Activated T-helper 1 cell treated with anti-CD3 and anti-CD28 coated beads, Interleukin-12 subunit alpha, Interleukin-12 subunit beta, Interleukin-2, Interleukin-4 antibody, amounts not matched to agents 30 ng/mL and 10 ng/mL and 1 ng/mL, durations not matched to agents 14 hours and 24 hours and 36 hours (primary cell): Measurements from ENCODE around the gene SCN4A. TPM values are rescaled to one million over a fixed set of nuclear protein-coding genes. Genes with fewer than 3 reads are reported as not detected.

ENCODE experiments used
- DNase-seq: peaks from one replicate; pipeline ENCODE4 v3.0.0; 2021; ENCODE audit warnings: low spot score
- H3K27ac Mint-ChIP-seq: one replicate; pipeline ENCODE4 v1.8.0; 2021; ENCODE audit warnings: mild to moderate bottlenecking, mixed read lengths
- H3K27me3 Mint-ChIP-seq: one replicate; pipeline ENCODE4 v1.8.0; 2022; ENCODE audit warnings: mild to moderate bottlenecking, moderate library complexity, mixed read lengths; ENCODE audit not compliant: insufficient read depth
- H3K36me3 Mint-ChIP-seq: one replicate; pipeline ENCODE4 v1.8.0; 2021; ENCODE audit warnings: low read depth, mixed read lengths
- H3K4me1 Mint-ChIP-seq: one replicate; pipeline ENCODE4 v1.8.0; 2021; ENCODE audit warnings: low read depth, mixed read lengths
- H3K4me3 Mint-ChIP-seq: one replicate; pipeline ENCODE4 v1.8.0; 2021; ENCODE audit warnings: mild to moderate bottlenecking, moderate library complexity, mixed read lengths
- H3K9me3 Mint-ChIP-seq: one replicate; pipeline ENCODE4 v1.8.0; 2021; ENCODE audit warnings: mixed read lengths
- intact Hi-C: fragments of 100-400 bp; cut with micrococcal nuclease; formaldehyde crosslinking; loops from one replicate; pipeline ENCODE4 v1.15.1; 2024
- total RNA-seq: library from RNA; stranded (reverse); gene quantifications from 2 replicates; pipeline ENCODE4 v1.2.3, GENCODE V29; 2022

The SCN4A gene
- total RNA-seq, 1 donor from 2014 or later = 0.13 TPM

DNA sequence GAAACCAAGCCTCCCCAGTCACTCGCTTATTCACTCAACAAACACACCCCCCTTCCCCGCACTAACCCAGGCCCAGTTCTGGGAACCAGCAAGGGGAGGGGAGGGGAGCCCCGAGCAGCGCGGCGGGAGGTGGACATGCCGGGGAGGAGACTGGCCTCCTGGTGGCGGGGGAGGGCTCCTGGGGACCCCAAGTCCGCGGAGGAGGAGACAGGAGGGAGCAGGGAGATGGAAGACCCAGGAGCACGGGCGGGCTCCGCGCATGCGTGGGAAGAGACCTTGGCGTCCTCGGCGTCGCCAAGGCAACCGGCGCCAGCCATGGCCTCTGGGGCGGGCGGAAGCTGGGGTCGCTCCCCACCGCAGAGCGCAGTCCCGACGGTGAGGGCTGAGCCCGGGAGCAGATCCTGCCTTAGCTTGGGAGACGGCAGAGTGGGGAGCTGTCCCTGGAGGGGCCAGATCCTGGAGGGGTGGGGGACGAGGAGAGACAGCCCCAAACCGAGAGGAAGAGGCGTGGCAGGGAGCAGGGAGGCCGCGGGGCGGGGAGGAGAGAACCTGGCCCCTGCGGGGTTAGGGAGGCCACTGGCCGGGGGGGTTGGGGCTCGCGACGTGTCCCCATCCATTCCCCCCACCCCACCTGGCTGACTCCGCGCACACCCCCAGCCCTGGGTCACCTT is 25.5 kb upstream of the SCN4A start, which contains the start of gene PRR29:
TSS of gene PRR29 (plus strand) at position 302 of the 671 bp plus-strand sequence. CDS start at position 316, 14 bp downstream.
- peaks cover 5% of the 10 kb centered on the region for H3K36me3 Mint-ChIP-seq
- H3K4me1 Mint-ChIP-seq = peaks cover 43% of the 10 kb centered on the region
- peak; percentile 71 for DNase-seq
- peak within 1 kb of the TSS; percentile 52 for H3K27ac Mint-ChIP-seq
- H3K9me3 Mint-ChIP-seq = no peaks in the 10 kb centered on the region
- intact Hi-C loops = loop anchor here (1.0 to 5.0 kb wide), 3 partner anchors 13 to 51 kb away; partner anchors contain the start of gene ICAM2
- peaks cover 17% of the 10 kb centered on the region for H3K27me3 Mint-ChIP-seq
- H3K4me3 Mint-ChIP-seq = peak within 1 kb of the TSS; percentile 85

GRCh38 chr17:63997341-63998048 is 24.8 kb upstream of the SCN4A start:
- no peaks in the 10 kb centered on the region for H3K9me3 Mint-ChIP-seq
- intact Hi-C loops = loop anchor here (1.0 to 5.0 kb wide), 3 partner anchors 12 to 50 kb away; partner anchors contain the start of gene ICAM2

GRCh38 chr17:63996430-63997182 is 23.9 kb upstream of the SCN4A start:
- H3K4me3 Mint-ChIP-seq = peak overlapping the region; percentile 85
- peaks cover 5% of the 10 kb centered on the region for H3K36me3 Mint-ChIP-seq
- intact Hi-C loops = loop anchor here (5.0 kb wide), 1 partner anchor 49 kb away; no protein-coding TSS in a partner anchor
- no peak overlapping the region for H3K27ac Mint-ChIP-seq
- peaks cover 57% of the 10 kb centered on the region for H3K4me1 Mint-ChIP-seq
- peaks cover 26% of the 10 kb centered on the region for H3K27me3 Mint-ChIP-seq
- no peaks in the 10 kb centered on the region for H3K9me3 Mint-ChIP-seq
- DNase-seq = no peak

More at GRCh38 chr17:63997341-63998048, 24.8 kb upstream of the SCN4A start:
- Mint-ChIP-seq H3K27ac (no peak overlapping the region), H3K4me3 (peak overlapping the region; percentile 85), H3K4me1 (peaks cover 48% of the 10 kb centered on the region), H3K36me3 (peaks cover 5% of the 10 kb centered on the region), H3K27me3 (peaks cover 17% of the 10 kb centered on the region)
- no peak for DNase-seq

GRCh38 chr17:63995626-63996025 is 22.9 kb upstream of the SCN4A start:
- intact Hi-C loops = loop anchor here (5.0 kb wide), 1 partner anchor 48 kb away; no protein-coding TSS in a partner anchor
- Mint-ChIP-seq H3K36me3 (peaks cover 5% of the 10 kb centered on the region), H3K9me3 (no peaks in the 10 kb centered on the region), H3K27me3 (peaks cover 30% of the 10 kb centered on the region), H3K4me1 (peaks cover 63% of the 10 kb centered on the region), H3K4me3 (no peak overlapping the region), H3K27ac (peak overlapping the region; percentile 6)
- DNase-seq = no peak

GRCh38 chr17:63993368-63993985 is 20.8 kb upstream of the SCN4A start:
- peaks cover 62% of the 10 kb centered on the region for H3K4me1 Mint-ChIP-seq
- no peak for DNase-seq
- peaks cover 27% of the 10 kb centered on the region for H3K27me3 Mint-ChIP-seq
- no peaks in the 10 kb centered on the region for H3K9me3 Mint-ChIP-seq
- H3K4me3 Mint-ChIP-seq = peak overlapping the region; percentile 11
- no peak overlapping the region for H3K27ac Mint-ChIP-seq
- peaks cover 4% of the 10 kb centered on the region for H3K36me3 Mint-ChIP-seq
- intact Hi-C loops = no loop called here

GRCh38 chr17:63991611-63992010 is 18.9 kb upstream of the SCN4A start:
- intact Hi-C loops = no loop called here
- Mint-ChIP-seq H3K27ac (no peak overlapping the region), H3K4me3 (peak overlapping the region; percentile 47), H3K4me1 (peaks cover 47% of the 10 kb centered on the region), H3K27me3 (peaks cover 21% of the 10 kb centered on the region), H3K9me3 (no peaks in the 10 kb centered on the region), H3K36me3 (peaks cover 4% of the 10 kb centered on the region)
- no peak for DNase-seq

GRCh38 chr17:63989622-63990345 is 17.1 kb upstream of the SCN4A start:
- H3K27me3 Mint-ChIP-seq = peaks cover 19% of the 10 kb centered on the region
- peak overlapping the region; percentile 59 for H3K27ac Mint-ChIP-seq
- peaks cover 52% of the 10 kb centered on the region for H3K4me1 Mint-ChIP-seq
- H3K36me3 Mint-ChIP-seq = no peaks in the 10 kb centered on the region
- no peak for DNase-seq
- intact Hi-C loops = loop anchor here (1.0 kb wide), 1 partner anchor 70 kb away; no protein-coding TSS in a partner anchor
- H3K4me3 Mint-ChIP-seq = no peak overlapping the region
- no peaks in the 10 kb centered on the region for H3K9me3 Mint-ChIP-seq

- H3K4me3 Mint-ChIP-seq = no peak overlapping the region
- H3K9me3 Mint-ChIP-seq = no peaks in the 10 kb centered on the region
- peaks cover 49% of the 10 kb centered on the region for H3K4me1 Mint-ChIP-seq
- H3K36me3 Mint-ChIP-seq = no peaks in the 10 kb centered on the region
- H3K27ac Mint-ChIP-seq = no peak overlapping the region
- intact Hi-C loops = no loop called here
- peaks cover 17% of the 10 kb centered on the region for H3K27me3 Mint-ChIP-seq
- DNase-seq = no peak
Measured at GRCh38 chr17:63988741-63989621, 16.3 kb upstream of the SCN4A start.

GRCh38 chr17:63988127-63988478 is 15.4 kb upstream of the SCN4A start:
- intact Hi-C loops = no loop called here
- Mint-ChIP-seq H3K27ac (no peak overlapping the region), H3K9me3 (no peaks in the 10 kb centered on the region)

DNA sequence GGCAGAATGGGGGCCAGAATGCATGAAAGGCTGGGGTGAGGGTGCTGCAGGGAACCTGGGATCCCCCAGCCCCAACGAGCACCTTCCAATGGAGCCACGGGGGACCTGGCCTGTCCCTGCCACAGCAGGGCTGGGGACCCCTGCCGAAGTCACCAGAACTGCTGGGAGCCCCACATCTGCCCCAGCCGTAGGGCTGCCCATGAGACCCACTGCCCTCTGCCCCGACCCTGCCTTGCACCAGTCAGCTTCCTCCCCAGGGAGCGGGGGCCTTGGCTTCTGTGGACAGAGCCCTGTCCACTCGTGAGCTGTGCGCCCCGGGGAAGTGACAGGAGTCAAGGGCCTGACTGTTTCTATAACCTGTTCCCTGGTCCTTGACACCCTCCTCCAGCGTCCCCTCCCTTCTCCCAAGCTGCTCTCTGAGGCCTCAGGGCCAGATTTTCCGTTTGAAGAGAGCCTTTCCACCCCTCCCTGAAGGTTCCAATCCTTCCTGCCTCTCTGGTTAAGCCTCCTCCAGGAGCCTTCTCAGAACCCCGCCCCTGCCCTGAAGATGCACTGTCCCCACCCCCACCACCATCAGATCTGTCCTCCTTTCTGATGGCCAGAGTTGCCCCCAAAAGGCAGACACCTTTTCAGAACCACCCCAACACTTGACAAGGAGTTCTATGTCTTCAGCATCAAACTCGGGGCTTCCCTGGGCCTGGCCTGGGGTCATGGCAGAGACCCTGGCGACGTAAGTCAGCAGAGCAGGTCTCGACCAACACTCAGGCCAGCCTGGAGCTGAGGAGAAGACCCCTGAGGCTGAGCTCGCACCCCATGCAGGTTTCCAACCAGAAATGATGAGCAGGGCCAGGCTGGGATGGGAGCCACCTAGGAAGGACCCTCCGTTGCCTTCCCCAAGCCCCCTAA is 14.8 kb upstream of the SCN4A start:
- Mint-ChIP-seq H3K27ac (peak overlapping the region; percentile 52), H3K27me3 (peaks cover 16% of the 10 kb centered on the region), H3K4me3 (no peak overlapping the region), H3K9me3 (peaks cover 6% of the 10 kb centered on the region), H3K36me3 (peaks cover 5% of the 10 kb centered on the region), H3K4me1 (peaks cover 38% of the 10 kb centered on the region)
- DNase-seq = no peak
- intact Hi-C loops = no loop called here

More at GRCh38 chr17:63988127-63988478, 15.4 kb upstream of the SCN4A start:
- peaks cover 17% of the 10 kb centered on the region for H3K27me3 Mint-ChIP-seq
- no peak for DNase-seq
- H3K4me3 Mint-ChIP-seq = no peak overlapping the region
- peaks cover 43% of the 10 kb centered on the region for H3K4me1 Mint-ChIP-seq
- H3K36me3 Mint-ChIP-seq = no peaks in the 10 kb centered on the region
